SHP77 treated with DMSO at 0.1 percent for 48 hours (cell line): ENCODE results near the gene PIK3AP1.

ENCODE experiments used
- DNase-seq: peaks from one replicate; lab custom pipeline; 2025; lab: John Stamatoyannopoulos, UW

PIK3AP1 gene

GRCh38 chr10:96672481-96673175, 47.7 kb downstream of the PIK3AP1 start:
- no peak for DNase-seq

DNA sequence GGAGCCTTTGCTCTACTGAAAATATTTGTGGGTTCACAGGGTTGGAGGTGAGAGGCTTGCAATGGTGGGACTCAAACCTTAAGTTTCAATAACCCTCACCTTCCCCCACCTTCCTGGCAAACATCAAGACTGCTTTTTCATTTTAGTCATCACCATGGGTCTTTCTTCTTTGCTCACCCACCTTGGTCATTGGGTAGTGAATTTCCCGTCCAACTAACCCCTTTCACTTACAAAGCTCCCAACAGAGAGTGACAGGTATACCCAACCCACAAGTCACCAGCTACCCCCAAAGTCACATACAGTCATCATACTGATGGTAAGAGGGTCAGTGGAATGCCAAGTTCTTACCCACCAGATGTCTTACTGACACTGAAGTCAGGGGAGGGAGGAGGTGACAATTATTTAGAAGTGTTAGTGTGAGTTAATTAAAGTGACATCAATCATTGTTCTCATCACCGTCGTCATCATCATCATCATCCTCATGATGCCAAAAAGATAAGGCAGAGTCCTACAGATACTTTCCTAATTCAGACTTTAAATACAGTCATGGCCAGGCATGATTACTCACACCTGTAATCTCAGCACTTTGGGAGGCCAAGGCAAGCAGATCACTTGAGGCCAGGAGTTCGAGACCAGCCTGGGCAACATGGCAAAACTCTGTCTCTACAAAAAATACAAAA, 49.0 kb downstream of the PIK3AP1 start:
- no peak for DNase-seq

GRCh38 chr10:96670786-96671185, 49.5 kb downstream of the PIK3AP1 start:
- DNase-seq: peak; percentile 75

- no peak for DNase-seq
Measured at GRCh38 chr10:96667401-96667800, 52.9 kb downstream of the PIK3AP1 start.

- DNase-seq: no peak
Measured at GRCh38 chr10:96666741-96667140, 53.6 kb downstream of the PIK3AP1 start.

DNA sequence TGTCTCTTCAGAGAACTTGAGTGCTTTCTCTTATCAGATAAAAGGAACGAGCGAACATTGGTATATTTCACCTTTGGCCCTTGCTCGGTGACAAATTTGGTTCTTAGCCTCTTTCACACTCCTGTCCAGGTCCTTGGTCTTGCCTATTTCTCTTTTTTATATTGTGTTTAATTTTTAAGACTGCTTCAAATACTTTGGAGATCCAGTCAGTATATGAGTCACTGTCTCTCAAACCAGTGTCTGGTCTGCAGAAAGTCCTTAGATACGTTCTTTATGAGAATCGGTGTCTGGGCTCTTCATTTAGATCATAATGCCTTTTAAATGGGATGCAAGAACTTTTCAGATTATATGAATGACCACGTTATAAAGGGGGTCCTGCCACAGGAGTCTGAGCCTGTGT, 55.0 kb downstream of the PIK3AP1 start:
- DNase-seq: no peak

DNA sequence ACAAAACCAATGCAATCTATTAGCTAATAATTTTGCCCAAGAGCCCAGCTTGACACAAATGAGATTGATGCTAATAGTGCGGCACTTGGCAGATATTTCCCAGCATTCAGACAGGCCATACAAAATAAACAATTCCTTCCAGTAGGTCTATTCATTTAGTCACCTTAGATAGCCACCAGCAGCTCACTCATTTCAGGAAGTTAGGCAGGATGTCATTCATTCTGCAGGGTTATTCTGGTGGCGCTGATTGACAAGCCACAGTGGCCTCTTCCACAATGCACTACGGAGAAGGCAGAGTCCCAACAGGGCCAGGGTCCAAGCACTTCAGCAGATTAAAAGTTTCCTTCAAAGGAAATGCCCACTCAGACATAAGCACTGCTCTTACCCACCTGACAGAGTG, 55.8 kb downstream of the PIK3AP1 start:
- DNase-seq: no peak

- no peak for DNase-seq
Measured at GRCh38 chr10:96663797-96664196, 56.5 kb downstream of the PIK3AP1 start.

DNA sequence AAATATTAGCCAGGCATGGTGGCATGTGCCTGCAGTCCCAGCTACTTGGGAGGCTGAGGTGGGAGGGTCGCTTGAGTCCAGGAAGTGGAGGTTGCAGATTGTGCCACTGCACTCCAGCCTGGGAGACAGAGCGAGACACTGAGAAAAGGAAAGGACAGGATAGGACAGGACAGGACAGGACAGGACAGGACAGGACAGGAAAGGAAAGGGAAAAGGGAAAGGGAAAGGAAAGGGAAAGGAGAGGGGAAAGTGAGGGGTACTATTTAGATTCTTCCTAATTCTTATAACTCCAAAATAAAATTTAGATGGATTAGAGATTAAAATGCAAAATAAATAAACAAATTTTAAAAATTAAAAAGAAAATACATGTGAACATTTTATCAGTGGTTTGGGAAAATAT, 58.7 kb downstream of the PIK3AP1 start:
- DNase-seq: no peak

DNA sequence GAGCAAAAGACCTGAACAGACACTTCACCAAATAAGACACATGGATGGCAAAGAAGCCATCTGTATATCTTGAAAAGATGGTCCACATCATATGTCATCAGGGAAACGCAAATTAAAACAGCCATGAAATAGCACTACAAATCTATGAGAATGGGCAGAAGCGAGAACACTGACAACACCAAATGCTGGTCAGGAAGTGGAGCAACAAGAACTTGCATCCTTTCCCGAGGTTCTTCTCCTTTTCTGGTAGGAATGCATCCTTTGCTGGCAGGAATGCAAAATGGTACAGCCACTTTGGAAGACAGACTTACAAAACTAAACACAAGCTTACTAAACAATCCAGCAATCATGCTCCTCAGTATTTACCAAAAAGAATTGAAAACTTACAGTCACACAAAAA, 60.0 kb downstream of the PIK3AP1 start:
- DNase-seq: no peak

GRCh38 chr10:96658844-96659243, 61.5 kb downstream of the PIK3AP1 start:
- DNase-seq: no peak

- DNase-seq: no peak
Measured at GRCh38 chr10:96657385-96657784, 62.9 kb downstream of the PIK3AP1 start.

- DNase-seq: no peak
Measured at GRCh38 chr10:96656839-96657238, 63.5 kb downstream of the PIK3AP1 start.

GRCh38 chr10:96656198-96656577, 64.1 kb downstream of the PIK3AP1 start:
- DNase-seq: no peak

DNA sequence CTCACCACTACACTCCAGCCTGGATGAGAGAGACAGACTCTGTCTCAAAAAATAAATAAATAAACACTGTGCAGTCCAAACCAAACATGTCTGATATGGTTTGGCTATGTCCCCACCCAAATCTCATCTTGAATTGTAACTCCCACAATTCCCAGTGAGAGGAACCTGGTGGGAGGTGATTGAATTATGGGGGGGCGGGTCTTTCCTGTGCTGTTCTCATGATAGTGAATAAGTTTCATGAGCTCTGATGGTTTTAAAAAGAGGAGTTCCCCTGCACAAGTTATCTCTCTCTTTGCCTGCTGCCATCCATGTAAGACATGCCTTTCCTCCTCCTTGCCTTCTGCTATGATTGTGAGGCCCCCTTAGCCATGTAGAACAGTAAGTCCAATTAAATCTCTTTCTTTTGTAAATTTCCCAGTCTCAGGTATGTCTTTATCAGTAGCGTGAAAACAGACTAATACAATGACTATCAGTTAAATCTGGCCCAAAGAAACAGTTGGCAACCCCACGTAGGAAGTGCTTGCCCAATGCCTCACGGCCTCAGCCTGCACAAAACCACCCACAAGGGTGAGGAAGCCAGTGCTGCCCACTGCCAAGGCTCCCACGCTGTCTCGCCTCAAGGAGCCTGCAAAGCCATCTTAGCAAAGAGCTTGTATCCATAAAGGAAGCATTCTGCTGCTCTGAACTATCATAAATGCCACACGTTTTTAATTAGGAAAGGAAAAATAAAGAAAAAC, 64.7 kb downstream of the PIK3AP1 start:
- no peak for DNase-seq

GRCh38 chr10:96651998-96652431, 68.3 kb downstream of the PIK3AP1 start:
- DNase-seq: no peak

DNA sequence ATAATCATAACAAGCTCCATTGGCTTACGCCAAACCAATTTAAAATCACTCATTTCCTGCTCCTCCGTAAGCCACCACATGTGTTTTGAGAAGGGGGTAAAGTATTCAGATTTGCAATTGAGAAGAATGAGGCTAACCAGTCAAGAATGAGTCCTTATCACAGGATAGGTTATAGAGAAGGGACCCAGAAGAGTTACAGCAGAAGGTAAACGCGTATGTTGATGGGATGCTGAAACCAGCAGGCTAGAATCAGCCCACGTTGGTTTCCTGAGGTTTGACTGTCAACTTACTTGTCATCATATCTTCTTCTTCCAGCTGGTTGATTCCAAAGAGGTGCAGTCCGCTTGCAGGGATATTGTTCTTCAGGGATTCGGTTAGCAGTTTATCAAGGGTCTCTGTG, 69.4 kb downstream of the PIK3AP1 start:
- DNase-seq: no peak

GRCh38 chr10:96648297-96648696, 72.0 kb downstream of the PIK3AP1 start:
- no peak for DNase-seq

DNA sequence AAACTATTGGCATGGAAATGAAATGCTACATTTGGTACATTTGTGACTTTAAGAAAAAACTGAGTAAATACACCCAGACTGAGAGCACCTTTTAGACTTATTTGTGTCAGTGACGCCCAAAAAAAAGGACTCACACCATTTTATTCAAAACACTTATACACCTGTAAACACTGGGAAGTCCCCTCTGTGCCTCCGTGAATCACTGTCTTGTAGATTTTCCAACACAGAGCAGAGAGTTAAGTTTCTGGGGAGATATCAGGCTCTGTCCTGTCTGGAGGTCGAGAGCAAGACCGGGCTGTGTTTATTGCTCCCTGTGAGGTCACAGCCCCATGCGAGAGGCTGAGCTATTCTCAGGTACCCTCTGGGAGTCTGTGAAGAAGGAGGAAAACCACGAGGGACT, 72.8 kb downstream of the PIK3AP1 start:
- DNase-seq: no peak

- DNase-seq: no peak
Measured at GRCh38 chr10:96646751-96647166, 73.6 kb downstream of the PIK3AP1 start.

DNA sequence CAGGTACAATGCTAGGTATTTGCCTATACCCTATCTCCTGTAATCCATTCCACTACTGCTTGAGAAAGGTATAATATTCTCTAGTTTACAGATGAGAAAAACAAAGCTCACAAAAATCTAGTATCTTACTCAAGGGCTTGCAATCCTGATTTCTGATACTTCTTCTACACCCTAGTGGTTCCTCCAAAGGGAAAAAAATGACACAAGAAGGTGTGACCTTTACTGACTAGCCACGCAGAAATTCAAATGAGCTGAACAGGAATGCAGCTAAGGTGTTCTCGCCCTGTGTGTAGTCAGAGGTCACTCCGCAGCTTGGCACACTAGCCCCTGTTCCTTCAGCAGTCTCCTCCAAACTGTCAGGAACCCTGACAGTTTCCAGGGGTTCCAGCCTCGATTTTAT, 74.0 kb downstream of the PIK3AP1 start:
- DNase-seq: no peak

DNA sequence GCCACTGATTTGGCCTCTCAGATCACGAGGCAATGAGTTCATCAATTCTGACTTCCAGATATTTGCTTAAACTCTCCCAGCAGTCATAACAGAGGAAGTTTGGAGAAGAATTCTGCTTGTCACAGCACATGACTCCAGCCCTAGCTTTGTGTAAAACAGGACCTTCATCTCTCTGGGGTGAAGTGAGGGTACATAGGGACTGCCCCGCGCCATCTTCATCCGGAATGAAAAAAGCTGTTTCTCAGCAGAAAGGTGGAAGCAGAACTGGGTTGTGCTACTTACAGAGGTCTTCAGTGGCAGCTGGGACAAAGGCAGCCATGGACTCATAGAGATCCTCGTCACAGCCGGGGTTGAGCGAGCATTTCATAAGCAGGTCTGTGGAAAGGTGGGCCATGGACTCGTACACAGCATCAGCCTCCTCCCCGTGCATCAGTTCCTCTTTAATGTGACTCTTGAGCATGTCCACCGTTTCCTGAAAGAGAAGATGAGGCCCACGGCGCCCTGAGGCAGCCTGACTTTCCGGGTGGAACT, 75.1 kb downstream of the PIK3AP1 start:
- DNase-seq: no peak

- DNase-seq: no peak
Measured at GRCh38 chr10:96643920-96644319, 76.4 kb downstream of the PIK3AP1 start.
